Left renal cortex interstitium (tissue), 4 donors: ENCODE data around the gene SSTR5. TPM values are rescaled to one million over a fixed set of nuclear protein-coding genes. Genes with fewer than 3 reads are reported as not detected.

Source experiments
- DNase-seq, 4 donors: peaks; one replicate each; pipeline ENCODE4 v3.0.0-alpha.2; 2013; ENCODE audit warnings: low read depth in 4 of 4, low spot score in 2 of 4, missing footprints in 1 of 4
- polyA plus RNA-seq, 4 donors: library from polyadenylated mRNA; unstranded; fragments of 120-200 nt; gene quantifications; one replicate each; pipeline ENCODE4 v1.2.1, GENCODE V29; 2013; ENCODE audit not compliant: insufficient read length in 4 of 4

The SSTR5 gene
- polyA plus RNA-seq, 4 donors, result 0.10 to 0.33 (median 0.29) TPM

DNA sequence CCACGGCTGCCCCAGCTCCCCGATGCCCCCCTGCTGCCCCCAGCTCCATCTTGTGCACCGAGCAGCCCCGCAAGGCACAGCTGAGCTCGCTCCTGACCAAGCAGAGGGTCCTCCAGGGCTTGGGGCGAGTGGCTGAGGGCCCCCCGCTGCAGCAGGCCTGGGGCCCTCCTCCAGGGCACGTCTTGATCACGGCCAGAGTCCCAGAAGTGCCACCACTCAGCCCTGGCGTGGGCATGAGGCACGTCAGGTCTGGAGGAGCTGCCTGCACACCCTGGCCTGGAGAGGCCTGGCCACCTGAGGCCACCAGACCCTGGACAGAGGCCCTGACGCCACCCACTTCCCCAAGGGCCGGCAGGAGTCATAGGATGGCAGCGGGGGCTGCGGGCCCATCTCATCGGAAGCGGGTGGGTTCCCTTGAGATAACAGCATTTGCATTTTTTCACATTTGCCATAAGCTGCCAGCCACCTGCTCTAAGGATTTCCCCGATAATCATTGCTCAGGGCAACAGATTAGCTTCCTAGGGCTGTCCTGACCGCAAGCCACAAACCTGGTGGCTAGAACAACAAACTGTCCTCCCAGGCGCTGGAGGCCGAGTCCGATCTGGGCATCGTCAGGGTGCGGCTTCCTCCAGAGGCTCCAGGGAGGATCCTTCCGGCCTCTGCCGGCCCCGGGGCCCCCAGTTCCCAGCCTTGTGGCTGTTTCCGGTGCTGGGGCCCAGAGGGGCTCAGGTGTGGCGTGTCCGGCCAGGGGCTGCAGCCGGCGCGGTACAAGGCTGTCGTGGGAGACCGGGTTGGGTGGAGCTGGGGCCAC lies 47.4 kb downstream of the SSTR5 start:
- no peak for DNase-seq

DNA sequence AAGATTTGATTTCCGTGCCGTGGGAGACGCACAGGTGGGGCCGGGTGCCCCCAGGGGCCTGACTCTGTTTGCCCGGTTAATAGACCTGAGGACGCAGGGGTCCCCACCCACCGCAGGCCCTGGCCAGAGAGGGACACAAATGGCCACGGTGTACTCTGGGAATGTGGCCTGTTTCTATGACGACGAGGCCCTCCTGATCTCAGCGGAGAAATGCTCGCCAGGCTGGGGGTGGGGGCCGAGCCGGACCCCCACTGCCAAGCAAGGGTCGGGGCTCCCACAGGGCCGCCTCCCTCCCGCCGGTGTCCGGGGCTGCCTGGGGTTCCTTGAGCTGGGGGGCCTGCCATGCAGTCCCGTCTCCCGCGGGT lies 48.0 kb downstream of the SSTR5 start:
- DNase-seq, result no peak

DNA sequence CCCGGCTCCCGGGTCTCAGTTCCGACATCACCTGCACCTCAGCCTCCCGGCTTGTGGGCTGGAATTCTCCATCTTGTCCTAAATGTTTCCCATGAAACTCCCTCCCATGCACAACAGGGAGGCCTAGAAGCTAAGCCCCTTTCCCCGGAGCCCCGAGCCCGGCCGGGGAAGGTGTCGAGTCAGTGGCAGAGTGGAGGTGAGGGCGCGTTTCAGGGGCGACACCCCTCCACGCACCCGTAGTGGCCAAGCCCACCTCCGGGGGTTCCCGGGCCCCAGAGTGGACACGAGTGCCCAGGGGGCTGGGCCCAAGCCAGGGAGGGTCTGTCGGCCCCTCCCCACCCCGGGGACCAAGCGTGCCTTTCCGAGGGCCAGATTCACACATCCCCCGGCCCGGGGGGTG lies 48.5 kb downstream of the SSTR5 start:
- no peak for DNase-seq

DNA sequence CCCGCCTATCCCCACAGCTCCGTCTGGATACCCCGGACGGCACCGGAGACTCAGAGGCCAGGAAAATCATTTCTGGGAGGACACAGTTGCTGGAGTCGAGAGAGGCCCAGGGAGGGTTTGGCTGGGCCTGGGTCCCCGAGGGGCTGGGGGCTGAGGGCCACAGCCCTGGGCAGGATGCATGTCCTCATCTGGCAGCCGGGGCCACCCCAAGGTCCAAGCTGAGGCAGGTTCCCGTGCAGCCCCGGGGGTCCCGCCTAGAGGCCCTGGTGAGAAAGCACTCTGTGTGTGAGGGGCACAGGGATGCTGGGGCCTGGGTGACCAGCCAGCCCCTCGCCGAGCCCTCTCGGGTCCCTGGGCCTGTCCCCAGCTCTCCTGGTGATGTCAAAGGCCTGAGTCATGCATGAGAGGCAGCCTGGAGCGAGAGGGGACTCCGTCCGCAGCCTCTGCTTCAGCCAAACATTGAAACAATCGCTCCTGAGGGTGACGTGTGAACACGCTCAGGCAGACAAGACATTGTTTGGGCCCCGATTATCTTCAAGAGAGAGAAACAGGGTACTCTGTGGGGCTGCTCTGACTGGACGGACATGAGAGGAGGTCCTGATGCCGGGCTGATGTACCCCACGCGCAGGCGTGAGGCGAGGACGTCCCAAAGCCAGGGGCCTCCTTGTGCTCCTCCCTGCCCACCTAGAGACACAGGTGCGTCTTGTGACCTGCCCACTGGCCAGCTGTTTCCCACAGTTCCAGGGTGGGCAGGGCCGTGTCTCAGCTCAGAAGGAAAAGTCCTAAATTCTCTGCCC lies 49.3 kb downstream of the SSTR5 start:
- no peak for DNase-seq

DNA sequence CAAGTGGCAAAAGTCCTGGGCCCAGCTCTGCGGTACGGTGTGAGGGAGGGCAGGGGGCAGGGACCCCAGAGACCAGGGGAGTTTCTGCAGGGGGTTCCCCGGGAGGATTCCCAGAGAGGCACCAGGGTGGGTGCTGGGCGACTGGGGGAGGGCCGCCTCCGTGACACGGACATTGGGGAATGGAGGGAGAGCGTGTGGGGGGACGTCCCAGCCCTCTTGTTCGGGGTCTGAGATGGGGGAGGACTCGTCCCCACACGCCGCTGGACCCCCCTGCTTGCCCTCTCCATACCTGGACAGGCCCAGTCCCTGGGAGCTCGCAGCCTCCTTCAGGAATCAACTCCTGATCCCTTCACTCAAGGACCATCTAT lies 49.8 kb downstream of the SSTR5 start:
- no peak for DNase-seq

DNA sequence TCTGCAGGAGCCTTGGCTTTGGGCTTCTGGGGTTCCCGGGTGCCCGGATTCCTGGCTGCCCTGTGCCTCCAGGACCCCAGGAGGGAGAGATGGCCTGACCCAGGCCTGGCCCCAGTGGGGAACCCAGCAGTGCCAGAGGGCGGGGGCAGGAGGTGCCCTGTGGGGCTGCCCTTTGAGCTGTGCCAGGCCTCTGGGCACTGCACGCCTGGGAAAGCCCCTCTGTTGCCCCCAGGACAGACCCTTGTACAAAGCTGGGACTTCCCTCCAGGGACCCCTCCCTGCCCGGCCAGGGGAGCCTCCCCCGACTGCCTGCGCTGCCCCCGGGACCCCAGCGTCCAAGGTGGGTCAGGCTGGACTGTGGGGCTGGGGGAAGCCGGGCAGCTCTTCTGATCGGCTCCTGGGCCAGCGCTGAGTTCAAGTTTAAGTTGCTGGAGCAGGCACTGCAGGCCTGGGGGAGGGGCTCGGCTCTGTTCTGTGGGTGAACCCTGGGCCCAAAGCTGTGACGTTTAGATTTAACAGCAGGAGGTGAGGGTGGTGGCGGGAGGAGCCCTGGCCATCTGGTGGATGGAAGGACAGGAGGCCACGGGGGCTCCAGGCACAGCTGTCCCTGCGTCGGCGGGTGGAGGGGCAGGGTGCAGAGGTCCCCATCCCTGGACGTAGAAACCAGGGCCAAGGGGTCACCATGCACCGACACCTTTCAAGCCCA lies 51.1 kb downstream of the SSTR5 start:
- DNase-seq, result no peak

DNA sequence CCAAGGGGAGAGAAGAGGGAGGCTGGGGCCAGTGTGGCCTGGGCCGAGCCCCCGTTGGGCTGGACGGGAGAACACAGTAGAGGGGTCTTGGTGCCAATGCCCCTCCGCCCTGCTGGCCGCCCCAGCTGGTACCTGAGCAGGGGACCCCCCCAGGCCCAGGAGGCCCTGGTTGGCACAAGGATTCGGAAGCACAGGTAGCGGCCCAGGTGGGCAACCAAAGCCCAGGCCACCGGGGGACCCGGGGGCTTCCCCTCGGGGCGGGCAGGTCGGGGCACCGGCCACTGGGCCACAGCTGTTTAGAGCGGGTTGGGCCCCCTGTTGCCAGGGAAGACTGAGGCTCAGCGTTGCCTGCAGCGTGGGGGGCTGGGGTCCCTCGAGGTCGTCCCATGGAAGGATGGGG lies 51.7 kb downstream of the SSTR5 start:
- no peak for DNase-seq

DNA sequence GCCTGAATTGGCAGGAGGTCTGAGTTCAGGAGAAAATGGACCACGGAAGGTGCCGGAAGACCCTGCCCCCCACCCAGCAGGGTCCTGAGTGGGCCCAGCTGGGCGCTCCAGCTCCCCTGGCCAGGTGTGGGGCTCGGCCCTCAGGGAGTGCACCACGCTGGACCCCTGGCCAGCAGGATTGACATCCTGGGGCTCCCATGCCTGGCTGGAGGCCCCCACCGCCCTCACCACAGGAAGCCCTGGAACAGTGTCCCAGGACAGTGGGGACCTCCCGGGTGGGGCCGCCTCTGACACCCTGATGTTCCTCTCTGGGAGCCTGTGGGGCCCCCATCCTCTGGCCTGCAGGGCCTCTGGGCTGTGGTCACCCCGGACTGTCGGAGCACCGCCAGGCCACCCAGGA lies 52.2 kb downstream of the SSTR5 start:
- DNase-seq, result no peak

DNA sequence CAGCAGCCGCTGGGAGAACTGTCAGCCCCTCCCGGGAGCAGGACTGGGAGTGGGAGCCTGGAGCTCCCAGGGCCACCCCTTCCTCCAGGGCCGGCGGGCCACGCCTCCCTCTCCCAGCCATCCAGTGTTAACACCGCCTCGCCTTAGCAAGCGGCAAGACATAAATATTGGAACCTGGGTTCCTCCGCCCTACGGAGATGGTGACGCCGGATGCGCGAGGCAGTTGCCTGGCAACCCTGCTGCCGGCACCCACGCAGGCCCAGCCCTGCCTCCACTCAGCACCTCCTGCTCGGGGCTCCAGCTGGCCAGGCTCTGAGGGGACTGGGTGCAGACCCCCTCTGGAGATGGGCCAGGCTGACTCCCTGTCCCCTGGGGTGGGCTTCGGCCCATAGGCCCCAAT lies 52.9 kb downstream of the SSTR5 start:
- peak in 2 of 4 donors; percentile 52 to 65 for DNase-seq

DNA sequence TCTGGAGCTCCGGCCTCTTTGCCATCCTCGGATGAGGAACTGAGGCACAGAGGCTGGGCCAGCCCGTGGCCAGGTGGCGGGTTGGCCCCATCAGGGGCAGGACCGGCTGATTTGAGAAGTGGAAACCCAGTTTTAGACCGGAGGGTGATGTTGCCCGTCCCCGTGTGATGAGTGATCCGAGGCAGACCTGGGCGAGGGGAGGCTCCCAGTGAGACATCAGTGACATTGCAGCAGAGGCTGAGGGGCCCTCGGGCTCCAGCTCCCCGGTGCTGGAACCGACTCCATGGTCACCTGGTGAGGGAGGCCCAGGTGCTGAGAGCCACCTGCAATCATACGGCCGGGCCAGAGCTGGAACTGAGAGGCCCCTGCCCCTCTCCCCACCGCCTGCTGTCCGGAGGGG lies 53.5 kb downstream of the SSTR5 start:
- no peak for DNase-seq

DNA sequence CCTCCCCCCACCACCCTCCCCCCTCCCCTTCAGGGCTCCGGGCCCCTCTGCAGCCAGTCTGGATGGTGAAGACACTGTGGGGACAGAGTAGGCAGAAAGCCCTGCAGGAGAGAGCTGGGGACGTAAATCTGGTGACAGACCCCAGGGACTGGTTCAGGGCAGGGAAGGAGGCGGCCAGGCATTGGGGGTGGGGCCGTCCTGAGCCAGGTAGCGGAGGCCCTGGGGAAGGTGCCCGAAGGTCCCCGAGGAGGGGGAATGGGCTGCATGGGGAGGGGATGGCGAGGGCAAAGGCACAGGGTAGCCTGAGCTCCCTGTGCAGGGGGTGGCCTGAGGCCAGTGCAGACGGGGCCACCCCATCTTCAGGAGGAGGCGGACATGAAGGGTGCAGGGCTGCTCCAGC lies 54.0 kb downstream of the SSTR5 start:
- no peak for DNase-seq

DNA sequence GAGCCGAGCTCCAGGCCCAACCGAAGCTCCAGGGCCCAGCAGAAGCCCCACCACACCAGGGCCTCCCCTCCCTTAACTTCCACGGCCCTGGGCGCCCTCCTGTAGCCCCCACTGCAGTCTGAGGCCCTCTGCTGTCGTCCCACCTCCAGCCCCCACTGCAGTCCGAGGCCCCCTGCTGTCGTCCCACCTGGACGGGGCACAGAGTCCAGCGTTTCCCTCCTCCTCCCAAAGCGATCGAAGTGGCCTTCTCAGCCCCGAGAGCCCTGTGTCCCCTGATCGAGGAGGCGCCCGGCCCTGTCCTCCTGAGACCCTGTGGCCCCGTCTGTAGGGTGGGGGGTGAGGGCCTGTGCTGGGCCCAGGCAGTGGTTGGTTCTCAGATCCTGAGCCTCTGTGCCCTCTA lies 54.6 kb downstream of the SSTR5 start:
- DNase-seq, result no peak

DNA sequence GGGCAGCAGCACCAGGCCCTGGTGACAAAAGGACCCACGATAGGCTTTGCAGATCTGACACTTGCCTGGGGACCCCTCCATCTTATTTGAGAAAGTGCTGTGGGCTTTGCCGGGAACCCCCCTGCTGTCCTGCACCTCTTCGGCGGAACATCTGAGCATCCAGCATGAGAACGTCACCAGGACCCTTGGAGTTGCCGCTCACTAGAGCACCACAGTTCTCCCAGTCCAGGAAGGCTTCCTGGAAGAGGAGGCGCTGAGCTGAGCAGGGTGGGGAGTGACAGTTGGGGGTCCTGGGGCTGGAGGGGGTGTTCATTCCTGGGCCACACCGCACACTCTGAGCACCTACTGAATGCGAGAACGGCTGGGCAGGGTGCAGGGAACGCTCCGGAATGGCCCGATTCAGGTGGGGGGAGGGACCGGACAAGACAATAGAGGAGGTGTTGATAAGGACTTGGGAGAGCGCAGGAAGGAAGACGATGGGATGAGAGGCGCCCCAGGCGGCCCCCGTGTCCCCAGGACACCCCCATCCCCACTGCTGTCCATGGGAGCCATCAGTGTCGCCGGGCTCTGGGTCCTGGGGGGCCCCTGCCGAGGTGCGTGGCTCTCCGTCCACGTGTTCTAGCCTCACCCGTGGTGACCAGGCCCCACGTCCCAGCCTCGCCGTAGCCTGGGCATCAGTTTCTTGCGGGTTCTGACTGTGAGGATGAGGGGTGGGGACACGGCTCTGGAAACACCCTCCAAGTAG lies 55.6 kb downstream of the SSTR5 start:
- no peak for DNase-seq

DNA sequence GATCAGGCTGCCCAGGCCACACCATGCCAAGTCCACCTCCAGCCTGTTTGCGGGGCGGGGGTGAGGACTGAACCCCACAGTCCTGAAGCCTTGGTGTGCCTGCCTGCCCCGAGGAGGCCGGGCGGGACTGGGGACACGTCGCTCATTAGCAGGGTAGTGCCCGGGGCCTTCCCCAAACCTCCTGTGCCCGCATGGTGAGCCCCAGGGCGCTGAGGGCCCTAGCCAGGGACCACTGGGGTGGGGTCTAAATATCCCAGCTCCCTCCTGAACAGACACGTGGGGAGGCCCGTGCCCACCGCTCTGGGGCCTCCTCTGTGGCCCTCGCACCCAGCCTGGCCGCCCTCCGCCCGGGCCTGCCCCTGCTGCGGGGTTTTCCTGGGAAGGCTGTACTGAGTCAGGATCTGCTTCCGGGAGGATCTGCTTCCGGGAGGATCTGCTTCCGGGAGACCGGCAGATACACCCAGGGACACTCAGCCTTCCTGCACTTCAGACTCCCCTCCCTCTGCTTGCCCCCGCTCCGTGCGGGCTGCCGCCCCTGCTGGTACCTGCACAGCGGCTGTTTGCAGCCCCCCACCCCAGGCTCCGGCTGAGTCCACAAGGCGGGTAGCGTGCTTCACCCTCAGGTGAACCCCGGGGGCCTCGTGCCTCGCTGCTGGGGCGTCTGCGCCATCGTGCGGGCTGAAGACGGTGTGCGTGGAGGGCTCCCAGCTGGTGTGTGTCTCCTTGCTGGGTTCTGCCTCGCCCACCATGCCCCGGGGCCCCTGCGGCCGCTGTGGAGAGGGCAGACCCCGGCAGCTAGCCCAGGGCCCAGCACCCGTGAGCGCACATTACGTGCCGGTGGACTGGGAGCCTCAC lies 56.8 kb downstream of the SSTR5 start:
- no peak for DNase-seq

DNA sequence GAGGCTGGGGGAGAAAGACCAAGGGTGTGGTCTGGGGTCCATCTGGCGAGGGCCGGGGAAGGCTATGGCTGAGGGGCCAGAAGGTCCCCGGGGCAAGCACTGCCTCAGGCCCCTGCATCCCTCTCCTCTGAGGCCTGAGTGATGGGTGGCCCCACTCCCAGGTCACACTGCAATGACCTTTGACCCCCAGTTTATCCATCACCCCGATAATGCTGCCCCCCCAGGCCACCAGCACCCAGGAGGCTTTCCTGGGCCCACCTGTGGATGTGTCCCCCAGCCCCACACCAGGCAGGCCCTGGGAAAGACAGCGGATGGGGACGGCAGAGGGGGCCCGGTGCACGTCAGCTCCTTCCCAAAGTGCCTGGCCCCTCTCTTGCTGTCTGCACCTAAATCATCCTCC lies 57.8 kb downstream of the SSTR5 start:
- no peak for DNase-seq

Other genes starting within 250 kb of the SSTR5 start
- 10 to 100 TPM; 14.6 to 26.5 (median 21.0) TPM for gene LMF1, start 101.8 kb upstream of the SSTR5 start, polyA plus RNA-seq
- gene SOX8, start 91.0 kb upstream of the SSTR5 start, polyA plus RNA-seq, result 1 to 10 TPM; 2.7 to 5.4 (median 4.9) TPM
- gene C1QTNF8, start 23.5 kb downstream of the SSTR5 start, polyA plus RNA-seq, result not detected
- 10 to 100 TPM; 15.1 to 28.2 (median 26.1) TPM for gene CACNA1H, start 80.4 kb downstream of the SSTR5 start, polyA plus RNA-seq
- 1 to 10 TPM in 2 of 4 donors, under 1 TPM in 2; 0.67 to 1.9 (median 0.96) TPM for gene TPSG1, start 152.5 kb downstream of the SSTR5 start, polyA plus RNA-seq
- gene TPSB2, start 157.4 kb downstream of the SSTR5 start, polyA plus RNA-seq, result under 1 TPM in 3 of 4 donors, not detected in 1; 0.20 to 0.24 (median 0.24) TPM
- not detected for gene TPSAB1, start 168.0 kb downstream of the SSTR5 start, polyA plus RNA-seq
- under 1 TPM in 1 of 4 donors, not detected in 3; 0.21 TPM for gene TPSD1, start 183.3 kb downstream of the SSTR5 start, polyA plus RNA-seq
- 100 to 1,000 TPM; 152 to 184 (median 163) TPM for gene UBE2I, start 236.9 kb downstream of the SSTR5 start, polyA plus RNA-seq